Astrocyte of the cerebellum (primary cell): ENCODE data around the gene RNF7.
"Not testable (repeated sequence)": the region's sequence is repeated elsewhere in the genome, so short reads cannot be mapped to it uniquely, and the experiment has no call there.

ENCODE experiments used
- DNase-seq: peaks from one replicate; pipeline ENCODE4 v3.0.0-alpha.2; 2011; ENCODE audit warnings: low read depth
- H3K4me3 ChIP-seq: 2 replicates; pipeline ENCODE4 v1.5.1; 2011; ENCODE audit warnings: mild to moderate bottlenecking, low read depth, low read length, moderate library complexity
- CTCF ChIP-seq: IDR thresholded peaks from 2 replicates; pipeline ENCODE4 v1.5.1; 2012; ENCODE audit warnings: low read length, low read depth, moderate library complexity, mild to moderate bottlenecking; ENCODE audit errors: missing control alignments
- in situ Hi-C: cut with HindIII; loops from 2 replicates; pipeline ENCODE4 v1.10.0; 2017; ENCODE audit warnings: low sequenced_read_pairs

Gene RNF7

GRCh38 chr3:141783632-141784031 lies 45.5 kb downstream of the RNF7 start:
- H3K4me3 ChIP-seq, result no peak overlapping the region
- DNase-seq, result no peak
- in situ Hi-C loops, result no loop called here
- no peak for TF ChIP-seq CTCF

- TF ChIP-seq CTCF, result no peak
- no peak for DNase-seq
- H3K4me3 ChIP-seq, result no peak overlapping the region
- in situ Hi-C loops, result no loop called here
Measured at GRCh38 chr3:141784096-141784495, 46.0 kb downstream of the RNF7 start.

GRCh38 chr3:141784531-141784930 lies 46.4 kb downstream of the RNF7 start:
- in situ Hi-C loops, result no loop called here
- DNase-seq, result no peak
- H3K4me3 ChIP-seq, result no peak overlapping the region
- no peak for TF ChIP-seq CTCF

- no peak for TF ChIP-seq CTCF
- in situ Hi-C loops, result no loop called here
- DNase-seq, result no peak
- no peak overlapping the region for H3K4me3 ChIP-seq
Measured at GRCh38 chr3:141788149-141788548, 50.1 kb downstream of the RNF7 start.

- in situ Hi-C loops, DNase-seq, H3K4me3 ChIP-seq: not testable (repeated sequence)
Measured at GRCh38 chr3:141788750-141789149, 50.7 kb downstream of the RNF7 start.

- in situ Hi-C loops, result no loop called here
- no peak for TF ChIP-seq CTCF
- DNase-seq, result no peak
- H3K4me3 ChIP-seq, result no peak overlapping the region
Measured at GRCh38 chr3:141789281-141789680, 51.2 kb downstream of the RNF7 start.

- DNase-seq, result no peak
Measured at GRCh38 chr3:141790171-141790570, 52.1 kb downstream of the RNF7 start.

More at GRCh38 chr3:141790171-141790570, 52.1 kb downstream of the RNF7 start:
- no peak overlapping the region for H3K4me3 ChIP-seq
- no peak for TF ChIP-seq CTCF
- in situ Hi-C loops, result loop anchor here (5.0 kb wide), 2 partner anchors 38 to 82 kb away; no protein-coding TSS in a partner anchor
